Breast epithelium (tissue), 4 donors: ENCODE data around the gene WARS2. TPM values are rescaled to one million over a fixed set of nuclear protein-coding genes. Genes with fewer than 3 reads are reported as not detected.
A peak's percentile ranks its signal among the peaks of the same experiment; 100 is the strongest.

Experiments used
- DNase-seq, 2 donors: peaks; one replicate each; pipeline ENCODE4 v3.0.0-alpha.2; 2019; ENCODE audit warnings: low spot score in 2 of 2
- H3K27ac ChIP-seq, 2 donors: fragments of 200-600 bp; sonication (generic) in 1 of 2; one replicate each; pipeline ENCODE4 v1.5.1; 2016 to 2019; ENCODE audit warnings: mild to moderate bottlenecking in 1 of 2
- H3K27me3 ChIP-seq, 2 donors: fragments of 200-600 bp; sonication (generic) in 1 of 2; one replicate each; pipeline versions ENCODE4 v1.5.1 to v1.6.0; 2017 to 2019; ENCODE audit warnings: control low read depth in 1 of 2, mild to moderate bottlenecking in 1 of 2
- H3K36me3 ChIP-seq: fragments of 200-600 bp; one replicate; pipeline ENCODE4 v1.5.1; 2019
- H3K4me1 ChIP-seq, 2 donors: fragments of 200-600 bp; sonication (generic); one replicate each; pipeline ENCODE4 v1.5.1; 2016 to 2019; ENCODE audit warnings: control low read depth in 1 of 2
- H3K4me3 ChIP-seq, 3 donors: fragments of 200-600 bp; sonication (generic); 1 replicate in 2 of 3; 2 replicates in 1 of 3; pipeline ENCODE4 v1.5.1; 2016 to 2019; ENCODE audit warnings: mild to moderate bottlenecking in 3 of 3, moderate library complexity in 2 of 3
- H3K9me3 ChIP-seq, 2 donors: fragments of 200-600 bp; sonication (generic) in 1 of 2; one replicate each; pipeline ENCODE4 v1.5.1; 2016 to 2019; ENCODE audit warnings: control low read depth in 1 of 2
- CTCF ChIP-seq, 3 donors: fragments of 450-650 bp; IDR thresholded peaks; one replicate each; pipeline ENCODE4 v1.5.1; 2016 to 2017; ENCODE audit warnings: antibody characterized with exemption in 3 of 3, mild to moderate bottlenecking in 3 of 3, moderate library complexity in 3 of 3
- POLR2A ChIP-seq: fragments of 450-650 bp; IDR thresholded peaks from one replicate; pipeline ENCODE4 v1.6.1; 2016; ENCODE audit warnings: antibody characterized with exemption, mild to moderate bottlenecking, moderate library complexity
- POLR2AphosphoS5 ChIP-seq, 3 donors: sonication (generic); formaldehyde crosslinking; IDR thresholded peaks; one replicate each; pipeline ENCODE4 v1.6.1; 2017; ENCODE audit warnings: antibody characterized with exemption in 3 of 3
- intact Hi-C: fragments of 100-400 bp; cut with DNase I; formaldehyde crosslinking; loops from one replicate; pipeline ENCODE4 v1.15.1; 2023; ENCODE audit warnings: low total_unique reads
- total RNA-seq, 3 donors: library from RNA; depleted of rRNA; stranded (reverse); fragments of >200 nt; gene quantifications; one replicate each; pipeline ENCODE4 v1.1.0, GENCODE V29; 2016

The WARS2 gene
- total RNA-seq, 3 donors from 2014 or later, result 21.1 to 26.2 (median 23.3) TPM

- peaks cover 0 to 6% of the 10 kb centered on the region in 2 donors for H3K4me1 ChIP-seq
- peaks cover 0 to 95% of the 10 kb centered on the region in 2 donors for H3K27me3 ChIP-seq
- DNase-seq, result no peak
- H3K36me3 ChIP-seq, result no peaks in the 10 kb centered on the region
- no peak overlapping the region for H3K27ac ChIP-seq
- H3K9me3 ChIP-seq, result no peaks in the 10 kb centered on the region
- intact Hi-C loops, result no loop called here
- TF ChIP-seq CTCF (IDR thresholded peaks at IDR 0.05), result no peak
- no peak for TF ChIP-seq POLR2A
- no peak for TF ChIP-seq POLR2AphosphoS5 (IDR thresholded peaks at IDR 0.05)
- no peak overlapping the region for H3K4me3 ChIP-seq
These were observed 149.0 kb downstream of the WARS2 start for GRCh38 chr1:118991448-118991847.

GRCh38 chr1:118990513-118991152 lies 149.8 kb downstream of the WARS2 start:
- intact Hi-C loops, result no loop called here

GRCh38 chr1:118989878-118990378 lies 150.5 kb downstream of the WARS2 start:
- intact Hi-C loops, result no loop called here
- no peak for DNase-seq
- Histone ChIP-seq H3K9me3 (no peaks in the 10 kb centered on the region), H3K4me3 (peak overlapping the region in 1 of 3 donors; percentile 84), H3K27ac (peak overlapping the region in 1 of 2 donors; percentile 94), H3K36me3 (no peaks in the 10 kb centered on the region), H3K27me3 (peaks cover 0 to 98% of the 10 kb centered on the region in 2 donors), H3K4me1 (peaks cover 0 to 6% of the 10 kb centered on the region in 2 donors)
- TF ChIP-seq POLR2A (no peak), CTCF (IDR thresholded peaks at IDR 0.05) (no peak), POLR2AphosphoS5 (IDR thresholded peaks at IDR 0.05) (no peak)

More at GRCh38 chr1:118990513-118991152, 149.8 kb downstream of the WARS2 start:
- peaks cover 0 to 95% of the 10 kb centered on the region in 2 donors for H3K27me3 ChIP-seq
- H3K27ac ChIP-seq, result peak overlapping the region in 1 of 2 donors; percentile 94
- H3K4me3 ChIP-seq, result no peak overlapping the region
- no peak for TF ChIP-seq CTCF (IDR thresholded peaks at IDR 0.05)
- TF ChIP-seq POLR2A, result no peak
- TF ChIP-seq POLR2AphosphoS5 (IDR thresholded peaks at IDR 0.05), result peak in 1 of 3 donors; percentile 39
- H3K9me3 ChIP-seq, result no peaks in the 10 kb centered on the region
- no peaks in the 10 kb centered on the region for H3K36me3 ChIP-seq
- peaks cover 0 to 6% of the 10 kb centered on the region in 2 donors for H3K4me1 ChIP-seq
- DNase-seq, result no peak

- TF ChIP-seq POLR2AphosphoS5 (IDR thresholded peaks at IDR 0.05), result no peak
- TF ChIP-seq CTCF (IDR thresholded peaks at IDR 0.05), result no peak
- no peak for TF ChIP-seq POLR2A
- peak overlapping the region in 2 of 3 donors; percentile 63 to 84 for H3K4me3 ChIP-seq
- H3K27me3 ChIP-seq, result peaks cover 0 to 98% of the 10 kb centered on the region in 2 donors
- no peaks in the 10 kb centered on the region for H3K36me3 ChIP-seq
- peaks cover 0 to 6% of the 10 kb centered on the region in 2 donors for H3K4me1 ChIP-seq
- no peaks in the 10 kb centered on the region for H3K9me3 ChIP-seq
- intact Hi-C loops, result no loop called here
- H3K27ac ChIP-seq, result peak overlapping the region; percentile 25 to 94
- no peak for DNase-seq
These were observed 151.2 kb downstream of the WARS2 start for GRCh38 chr1:118989006-118989815.
